Esophagus muscularis mucosa (tissue), 3 donors: Measurements from ENCODE around the gene CDK14.

Experiments
- CTCF ChIP-seq, 3 experiments: fragments of 200-600 bp in 2 of 3; fragments of 450-650 bp in 1 of 3; sonication (generic) in 2 of 3; IDR thresholded peaks; one replicate each; pipeline ENCODE4 v1.5.1; 2017 to 2019; ENCODE audit warnings: antibody characterized with exemption in 3 of 3, mild to moderate bottlenecking in 2 of 3, moderate library complexity in 1 of 3
- POLR2AphosphoS5 ChIP-seq, 2 donors: sonication (generic); formaldehyde crosslinking; IDR thresholded peaks; one replicate each; pipeline ENCODE4 v1.6.1; 2017; ENCODE audit warnings: antibody characterized with exemption in 2 of 2

GRCh38 chr7:91112902-91113341 lies 516.8 kb downstream of the CDK14 start:
- TF ChIP-seq CTCF (IDR thresholded peaks at IDR 0.05) (no peak), POLR2AphosphoS5 (IDR thresholded peaks at IDR 0.05) (no peak)
